Neural progenitor cell (in vitro differentiated cells): ENCODE results near the gene RCAN1. TPM values are rescaled to one million over a fixed set of nuclear protein-coding genes. Genes with fewer than 3 reads are reported as not detected.

Experiments
- DNase-seq: peaks from one replicate; pipeline ENCODE4 v3.0.0-alpha.2; 2016; ENCODE audit warnings: low spot score
- H2AFZ ChIP-seq: fragments of 200-600 bp; sonication (generic); replicated peaks from 2 replicates; pipeline ENCODE4 v1.6.1; 2016; ENCODE audit warnings: antibody characterized with exemption
- H3F3A ChIP-seq: fragments of 200-600 bp; sonication (generic); 2 replicates; pipeline ENCODE4 v1.6.1; 2016; ENCODE audit warnings: antibody characterized with exemption, low read depth
- H3K27ac ChIP-seq: fragments of 200-600 bp; sonication (generic); 2 replicates; pipeline ENCODE4 v1.5.1; 2016; ENCODE audit warnings: mild to moderate bottlenecking
- H3K27me3 ChIP-seq: fragments of 200-600 bp; sonication (generic); 2 replicates; pipeline ENCODE4 v1.6.1; 2016; ENCODE audit warnings: mild to moderate bottlenecking, moderate library complexity
- H3K36me3 ChIP-seq: fragments of 200-600 bp; sonication (generic); 2 replicates; pipeline ENCODE4 v1.5.1; 2016
- H3K4me1 ChIP-seq: fragments of 200-600 bp; sonication (generic); 2 replicates; pipeline ENCODE4 v1.6.1; 2016; ENCODE audit warnings: mixed run types
- H3K4me2 ChIP-seq: fragments of 200-600 bp; sonication (generic); 2 replicates; pipeline ENCODE4 v1.6.1; 2016
- H3K4me3 ChIP-seq: fragments of 200-600 bp; sonication (generic); 2 replicates; pipeline ENCODE4 v1.5.1; 2016
- H3K79me2 ChIP-seq: fragments of 200-600 bp; sonication (generic); 2 replicates; pipeline ENCODE4 v1.6.1; 2016; ENCODE audit warnings: low read depth
- H3K9ac ChIP-seq: fragments of 200-600 bp; sonication (generic); 2 replicates; pipeline ENCODE4 v1.6.1; 2016
- H3K9me3 ChIP-seq: fragments of 200-600 bp; sonication (generic); 2 replicates; pipeline ENCODE4 v1.5.1; 2016; ENCODE audit warnings: low read depth
- H4K20me1 ChIP-seq: fragments of 200-600 bp; sonication (generic); 2 replicates; pipeline ENCODE4 v1.6.1; 2016; ENCODE audit warnings: low read depth
- H3K27ac Mint-ChIP-seq: 3 replicates; pipeline ENCODE4 v1.8.0; 2021; ENCODE audit warnings: mixed read lengths
- H3K27me3 Mint-ChIP-seq: 2 replicates; pipeline ENCODE4 v1.8.0; 2022; ENCODE audit warnings: low read depth, mild to moderate bottlenecking, inconsistent platforms, moderate library complexity, mixed read lengths; ENCODE audit not compliant: insufficient read depth
- H3K36me3 Mint-ChIP-seq: 3 replicates; pipeline ENCODE4 v1.8.0; 2021; ENCODE audit warnings: mixed read lengths
- H3K4me1 Mint-ChIP-seq: 3 replicates; pipeline ENCODE4 v1.8.0; 2021; ENCODE audit warnings: mixed read lengths
- H3K4me3 Mint-ChIP-seq: 3 replicates; pipeline ENCODE4 v1.8.0; 2021; ENCODE audit warnings: mild to moderate bottlenecking, moderate library complexity, mixed read lengths
- H3K9me3 Mint-ChIP-seq: 3 replicates; pipeline ENCODE4 v1.8.0; 2020; ENCODE audit warnings: mixed read lengths
- CTCF ChIP-seq: fragments of 200-600 bp; sonication (generic); IDR thresholded peaks from 2 replicates; pipeline ENCODE4 v1.5.1; 2017; ENCODE audit warnings: antibody characterized with exemption, mild to moderate bottlenecking
- EZH2 ChIP-seq: fragments of 200-600 bp; sonication (generic); IDR thresholded peaks from 2 replicates; pipeline ENCODE4 v1.6.1; 2017; ENCODE audit warnings: antibody characterized with exemption, mild to moderate bottlenecking, moderate library complexity
- EZH2phosphoT487 ChIP-seq: fragments of 200-600 bp; sonication (generic); IDR thresholded peaks from 2 replicates; pipeline ENCODE4 v1.6.1; 2017; ENCODE audit warnings: antibody characterized with exemption
- total RNA-seq: library from RNA; depleted of rRNA; stranded (reverse); fragments of >200 nt; gene quantifications from 2 replicates; pipeline ENCODE4 v1.2.3, GENCODE V29; 2015; ENCODE audit warnings: low replicate concordance

The RCAN1 gene
- total RNA-seq, 1 donor from 2014 or later: 6.9 TPM

- no peak for DNase-seq
- no peaks in the 10 kb centered on the region for H3K36me3 ChIP-seq
- no peak overlapping the region for H3K4me2 ChIP-seq
- no peaks in the 10 kb centered on the region for H3K79me2 ChIP-seq
- no peaks in the 10 kb centered on the region for H3K9me3 ChIP-seq
- no peak for TF ChIP-seq CTCF
- TF ChIP-seq EZH2: no peak
- TF ChIP-seq EZH2phosphoT487: no peak
- H2AFZ ChIP-seq: no peak overlapping the region
- Mint-ChIP-seq H3K36me3 (no peaks in the 10 kb centered on the region), H3K9me3 (peaks cover 2% of the 10 kb centered on the region), H3K4me1 (no peaks in the 10 kb centered on the region), H3K27ac (no peak overlapping the region), H3K27me3 (peaks cover 4% of the 10 kb centered on the region), H3K4me3 (no peak overlapping the region)
- H3K4me1 ChIP-seq: no peaks in the 10 kb centered on the region
- H3K27ac ChIP-seq: no peak overlapping the region
- no peak overlapping the region for H3K9ac ChIP-seq
- H4K20me1 ChIP-seq: no peaks in the 10 kb centered on the region
- no peak overlapping the region for H3K4me3 ChIP-seq
- H3K27me3 ChIP-seq: peaks cover 5% of the 10 kb centered on the region
- H3F3A ChIP-seq: no peaks in the 10 kb centered on the region
Observed at GRCh38 chr21:34648739-34649297, 33.9 kb upstream of the RCAN1 start.

- Histone ChIP-seq H4K20me1 (no peaks in the 10 kb centered on the region), H3K9me3 (no peaks in the 10 kb centered on the region), H2AFZ (no peak overlapping the region), H3K4me2 (no peak overlapping the region), H3F3A (no peaks in the 10 kb centered on the region), H3K27me3 (peaks cover 5% of the 10 kb centered on the region), H3K4me1 (no peaks in the 10 kb centered on the region), H3K36me3 (no peaks in the 10 kb centered on the region), H3K27ac (no peak overlapping the region), H3K4me3 (no peak overlapping the region), H3K79me2 (no peaks in the 10 kb centered on the region), H3K9ac (no peak overlapping the region)
- Mint-ChIP-seq H3K27ac (no peak overlapping the region), H3K9me3 (no peaks in the 10 kb centered on the region), H3K27me3 (peaks cover 4% of the 10 kb centered on the region), H3K4me3 (no peak overlapping the region), H3K36me3 (no peaks in the 10 kb centered on the region), H3K4me1 (no peaks in the 10 kb centered on the region)
- no peak for DNase-seq
- TF ChIP-seq EZH2phosphoT487 (no peak), CTCF (no peak), EZH2 (no peak)
Observed at GRCh38 chr21:34647555-34647954, 32.6 kb upstream of the RCAN1 start.

- H3K9ac ChIP-seq: no peak overlapping the region
- Mint-ChIP-seq H3K9me3 (no peaks in the 10 kb centered on the region), H3K4me3 (no peak overlapping the region), H3K27ac (no peak overlapping the region), H3K36me3 (no peaks in the 10 kb centered on the region), H3K27me3 (peaks cover 6% of the 10 kb centered on the region), H3K4me1 (no peaks in the 10 kb centered on the region)
- DNase-seq: no peak
- no peak overlapping the region for H3K27ac ChIP-seq
- H4K20me1 ChIP-seq: no peaks in the 10 kb centered on the region
- no peak overlapping the region for H2AFZ ChIP-seq
- no peaks in the 10 kb centered on the region for H3K9me3 ChIP-seq
- no peaks in the 10 kb centered on the region for H3K4me1 ChIP-seq
- H3F3A ChIP-seq: no peaks in the 10 kb centered on the region
- H3K4me3 ChIP-seq: no peak overlapping the region
- no peaks in the 10 kb centered on the region for H3K79me2 ChIP-seq
- no peak overlapping the region for H3K4me2 ChIP-seq
- H3K27me3 ChIP-seq: peaks cover under 1% of the 10 kb centered on the region
- no peak for TF ChIP-seq EZH2phosphoT487
- H3K36me3 ChIP-seq: no peaks in the 10 kb centered on the region
Observed at GRCh38 chr21:34644825-34645224, 29.9 kb upstream of the RCAN1 start.

- no peaks in the 10 kb centered on the region for H3K4me1 Mint-ChIP-seq
- H3K4me3 Mint-ChIP-seq: no peak overlapping the region
- H3K27ac Mint-ChIP-seq: no peak overlapping the region
- Histone ChIP-seq H3K9me3 (no peaks in the 10 kb centered on the region), H3K36me3 (no peaks in the 10 kb centered on the region), H3K4me1 (no peaks in the 10 kb centered on the region), H4K20me1 (no peaks in the 10 kb centered on the region), H3K79me2 (no peaks in the 10 kb centered on the region), H3K4me2 (no peak overlapping the region), H2AFZ (no peak overlapping the region), H3K27me3 (no peaks in the 10 kb centered on the region), H3K27ac (no peak overlapping the region), H3F3A (no peaks in the 10 kb centered on the region), H3K4me3 (no peak overlapping the region), H3K9ac (no peak overlapping the region)
- TF ChIP-seq EZH2phosphoT487 (no peak), EZH2 (no peak), CTCF (no peak)
- peaks cover 2% of the 10 kb centered on the region for H3K9me3 Mint-ChIP-seq
- peaks cover 2% of the 10 kb centered on the region for H3K27me3 Mint-ChIP-seq
- no peak for DNase-seq
- H3K36me3 Mint-ChIP-seq: no peaks in the 10 kb centered on the region
Observed at GRCh38 chr21:34642211-34643075, 27.5 kb upstream of the RCAN1 start.
